HG02642 (cell line): ENCODE measurements around the gene EXOG.

Source experiments
- ATAC-seq: cut with Tn5 transposase; IDR thresholded peaks from one replicate; pipeline ENCODE4 v1.9.1; 2021; ENCODE audit warnings: mild to moderate bottlenecking; ENCODE audit not compliant: unreplicated experiment, poor library complexity

The EXOG gene

GRCh38 chr3:38472342-38472741 lies 23.8 kb upstream of the EXOG start:
- no peak for ATAC-seq

GRCh38 chr3:38473229-38473628 lies 22.9 kb upstream of the EXOG start:
- ATAC-seq = no peak

GRCh38 chr3:38474928-38475605 lies 21.1 kb upstream of the EXOG start:
- ATAC-seq = no peak

DNA sequence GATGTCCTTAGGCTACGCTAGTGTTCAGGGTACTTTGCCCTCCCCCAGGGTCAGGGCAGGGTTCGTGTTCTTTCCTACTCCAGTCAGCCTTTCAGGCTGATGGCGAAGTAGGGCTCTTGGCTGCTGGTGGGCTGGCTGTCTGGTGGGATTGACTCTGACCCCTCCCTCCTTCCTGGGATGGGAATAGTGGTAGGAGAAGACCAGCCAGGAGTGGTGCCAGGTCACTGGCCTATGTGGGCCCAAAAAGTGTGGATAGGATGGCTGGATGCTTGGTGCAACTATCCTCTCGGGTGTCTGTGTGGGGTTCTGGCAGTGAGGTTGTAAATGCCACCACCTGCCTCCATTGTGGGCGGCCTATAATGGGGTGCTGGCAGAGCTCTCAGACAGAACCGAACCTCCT lies 20.4 kb upstream of the EXOG start:
- no peak for ATAC-seq

DNA sequence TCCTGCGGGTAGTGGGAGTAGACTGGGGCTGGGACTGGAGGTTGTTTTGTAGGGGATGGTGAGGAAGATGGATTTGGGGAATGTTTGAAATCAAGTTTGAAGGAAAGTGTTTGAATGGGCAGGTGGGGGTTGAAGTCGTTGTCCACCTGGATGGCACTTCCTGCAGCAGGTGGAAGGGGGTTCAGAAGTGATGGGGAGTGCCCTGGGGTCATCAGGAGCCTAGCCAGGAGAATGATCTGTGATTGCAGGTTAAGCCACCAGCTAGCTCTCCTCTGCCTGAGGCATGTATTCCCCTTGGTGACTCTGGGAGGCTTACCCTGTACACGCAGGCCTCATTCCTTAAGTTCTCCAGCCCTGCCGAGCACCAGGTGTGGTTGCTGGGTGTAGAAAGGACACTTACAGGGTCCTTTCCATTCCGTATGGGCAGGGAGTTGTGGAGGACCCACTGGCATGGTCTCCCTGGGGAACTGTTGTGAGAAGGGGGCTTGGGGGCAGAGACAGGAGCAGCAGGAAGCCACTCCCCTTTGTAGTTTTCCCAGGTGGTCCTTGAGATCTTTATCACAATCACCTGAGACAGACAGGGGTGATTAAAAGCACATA lies 19.9 kb upstream of the EXOG start:
- no peak for ATAC-seq

GRCh38 chr3:38477057-38477820 lies 18.9 kb upstream of the EXOG start:
- ATAC-seq = no peak

DNA sequence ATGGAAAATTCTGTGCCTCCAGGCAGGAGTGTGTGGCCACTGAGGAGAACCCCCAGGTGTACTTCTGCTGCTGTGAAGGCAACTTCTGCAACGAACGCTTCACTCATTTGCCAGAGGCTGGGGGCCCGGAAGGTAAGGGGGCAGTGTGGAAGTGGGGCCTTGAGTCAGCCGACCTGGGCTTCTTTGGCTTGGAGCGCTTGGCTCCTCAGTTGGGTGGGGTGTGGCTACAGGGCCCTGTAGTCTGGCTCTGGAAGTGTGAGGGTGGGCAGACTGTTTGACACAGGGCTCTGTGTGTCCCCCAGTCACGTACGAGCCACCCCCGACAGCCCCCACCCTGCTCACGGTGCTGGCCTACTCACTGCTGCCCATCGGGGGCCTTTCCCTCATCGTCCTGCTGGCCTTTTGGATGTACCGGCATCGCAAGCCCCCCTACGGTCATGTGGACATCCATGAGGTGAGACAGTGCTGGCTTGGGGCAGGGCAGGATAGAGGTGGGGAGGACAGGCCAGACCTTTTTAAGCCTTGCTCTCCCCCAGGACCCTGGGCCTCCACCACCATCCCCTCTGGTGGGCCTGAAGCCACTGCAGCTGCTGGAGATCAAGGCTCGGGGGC lies 18.2 kb upstream of the EXOG start:
- ATAC-seq = no peak

DNA sequence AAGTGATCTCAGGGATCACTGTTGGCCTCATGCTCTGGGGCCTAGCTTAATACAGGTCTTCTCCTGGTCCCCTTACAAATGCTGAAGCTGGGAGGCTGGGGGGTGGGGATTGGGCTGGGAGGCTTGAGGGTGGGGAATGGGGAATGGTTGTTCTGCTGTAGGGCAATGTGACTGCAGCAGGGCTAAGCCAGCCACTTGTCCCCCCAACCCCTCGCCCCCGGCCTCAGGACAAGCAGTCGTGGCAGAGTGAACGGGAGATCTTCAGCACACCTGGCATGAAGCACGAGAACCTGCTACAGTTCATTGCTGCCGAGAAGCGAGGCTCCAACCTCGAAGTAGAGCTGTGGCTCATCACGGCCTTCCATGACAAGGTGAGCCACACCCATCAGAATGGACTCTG lies 17.2 kb upstream of the EXOG start:
- no peak for ATAC-seq

- ATAC-seq = no peak
These were observed 16.6 kb upstream of the EXOG start for GRCh38 chr3:38479431-38480092.

DNA sequence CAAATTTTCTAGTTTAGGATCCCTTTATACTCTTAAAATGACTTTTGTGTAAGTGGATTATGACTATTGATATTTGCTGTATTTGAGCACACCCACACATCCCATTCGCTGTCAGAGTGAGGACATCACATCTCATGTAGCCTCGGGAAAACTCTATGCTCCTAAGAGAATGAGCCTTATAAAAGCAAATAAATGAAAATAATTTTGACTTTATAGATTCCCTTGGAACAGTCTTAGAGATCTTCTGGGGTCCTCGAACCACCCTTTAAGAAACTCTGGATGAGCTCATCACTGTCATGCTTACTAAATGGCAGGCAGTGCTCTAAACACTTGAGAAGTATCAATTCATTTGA lies 16.1 kb upstream of the EXOG start:
- no peak for ATAC-seq

GRCh38 chr3:38480930-38481329 lies 15.2 kb upstream of the EXOG start:
- no peak for ATAC-seq

DNA sequence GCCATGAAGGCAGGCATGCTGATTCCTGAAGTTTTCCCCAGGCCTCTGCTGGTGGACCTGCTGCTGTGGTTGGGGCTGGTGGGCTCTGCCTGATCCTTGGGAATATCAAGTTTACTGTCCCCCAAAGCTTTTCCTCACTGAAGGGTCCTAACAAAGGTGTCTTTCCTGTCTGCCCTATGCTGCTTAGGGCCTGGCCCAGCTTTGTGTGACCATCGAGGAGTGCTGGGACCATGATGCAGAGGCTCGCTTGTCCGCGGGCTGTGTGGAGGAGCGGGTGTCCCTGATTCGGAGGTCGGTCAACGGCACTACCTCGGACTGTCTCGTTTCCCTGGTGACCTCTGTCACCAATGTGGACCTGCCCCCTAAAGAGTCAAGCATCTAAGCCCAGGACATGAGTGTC lies 13.2 kb upstream of the EXOG start:
- no peak for ATAC-seq

GRCh38 chr3:38487323-38487722 lies 8.8 kb upstream of the EXOG start:
- peak; percentile 88 for ATAC-seq

GRCh38 chr3:38488949-38489348 lies 7.2 kb upstream of the EXOG start:
- no peak for ATAC-seq

DNA sequence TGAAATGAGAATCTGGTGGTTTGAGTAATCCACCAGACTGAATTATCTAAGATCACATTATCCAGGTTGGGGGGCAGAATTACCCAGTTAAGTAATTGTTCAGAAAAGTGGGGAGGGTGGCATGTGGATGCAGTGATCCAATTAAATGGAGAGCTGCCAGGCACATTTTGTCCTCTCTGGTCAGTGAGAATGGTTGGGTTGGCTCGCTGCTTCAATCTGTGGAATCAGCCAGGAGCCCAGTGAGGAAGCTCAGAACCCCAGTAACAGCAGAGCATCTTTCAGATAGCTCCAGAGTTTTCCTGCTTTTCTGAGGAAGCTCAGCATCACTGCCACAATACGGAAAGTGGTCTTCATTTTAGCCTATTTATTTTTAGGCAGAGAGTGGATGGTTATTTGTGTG lies 6.4 kb upstream of the EXOG start:
- no peak for ATAC-seq

- ATAC-seq = no peak
These were observed 5.7 kb upstream of the EXOG start for GRCh38 chr3:38490281-38491030.

DNA sequence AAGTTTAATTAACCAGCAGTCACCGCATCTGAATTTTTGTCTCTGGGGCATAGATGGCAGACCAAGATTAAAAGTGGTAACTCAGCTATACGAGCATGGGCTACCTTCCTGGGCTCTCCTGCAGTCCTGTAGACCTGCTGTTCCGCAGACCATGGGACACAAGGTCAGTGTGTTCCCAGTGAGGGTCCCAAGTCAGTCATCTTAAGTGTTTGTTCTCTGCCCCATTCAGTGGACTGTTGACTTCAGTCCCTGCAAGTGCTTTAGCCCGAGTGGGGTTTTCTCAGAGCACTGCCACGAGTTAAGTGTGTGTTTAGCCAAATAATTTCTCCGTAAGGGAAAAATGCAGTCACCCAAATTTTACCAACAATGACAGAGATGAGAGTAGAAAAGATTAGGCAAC lies 4.9 kb upstream of the EXOG start:
- no peak for ATAC-seq

DNA sequence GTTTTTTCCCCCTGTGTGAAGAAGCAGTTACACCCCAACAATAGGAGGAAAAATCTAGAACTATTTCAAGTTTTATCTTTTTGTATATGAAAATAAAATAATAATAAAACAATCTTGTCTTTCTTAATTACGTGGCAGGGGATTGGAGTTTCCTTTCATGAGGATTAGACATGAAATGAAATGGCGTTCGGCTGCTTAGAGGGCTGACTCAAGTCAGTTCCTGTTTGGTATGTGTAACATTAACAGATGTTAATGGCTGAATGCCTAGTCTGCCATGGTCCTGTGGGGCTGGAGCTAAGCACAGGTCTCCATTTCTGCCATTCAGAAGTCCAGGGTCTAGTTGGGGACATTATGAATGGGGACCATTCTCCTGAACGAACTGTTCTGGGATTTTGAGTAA lies 3.1 kb upstream of the EXOG start:
- no peak for ATAC-seq

- no peak for ATAC-seq
These were observed 891 bp downstream of the EXOG start for GRCh38 chr3:38497031-38497430.
